ENCODE data around the gene MYO7B. TPM values are rescaled to one million over a fixed set of nuclear protein-coding genes. Genes with fewer than 3 reads are reported as not detected.

Gene MYO7B
- total RNA-seq, 4 donors from 2014 or later: 0.07 to 0.83 (median 0.51) TPM; not detected in 1

GRCh38 chr2:127664065-127664894, 128.8 kb downstream of the MYO7B start:
- in situ Hi-C loops (cut with MboI; ENCODE audit: low sequenced_read_pairs in 4 of 4): no loop called here
- DNase-seq (peak in 1 of 2 donors; percentile 1), ATAC-seq (peak; percentile 22 to 29)
- peak in 1 of 2 donors; percentile 26 for TF ChIP-seq POLR2A (IDR thresholded peaks at IDR 0.05)
- no peak for TF ChIP-seq CTCF (IDR thresholded peaks at IDR 0.05 in 4 of 5, conservative IDR thresholded peaks at IDR 0.05 in 1 of 5)
- H3K27ac ChIP-seq: peak overlapping the region; percentile 42 to 76 (median 70)
- H3K4me3 ChIP-seq: peak overlapping the region; percentile 46 to 54 (median 54)
- no peaks in the 10 kb centered on the region for H3K9me3 ChIP-seq
- H3K36me3 ChIP-seq: no peaks in the 10 kb centered on the region
- H3K4me1 ChIP-seq: peaks cover 12 to 25% of the 10 kb centered on the region in 2 donors
- intact Hi-C loops (cut with DNase I; ENCODE audit: low total_unique reads): no loop called here
- no peaks in the 10 kb centered on the region for H3K27me3 ChIP-seq

- DNase-seq: no peak
- peak overlapping the region; percentile 46 to 54 (median 54) for H3K4me3 ChIP-seq
- no peaks in the 10 kb centered on the region for H3K27me3 ChIP-seq
- H3K9me3 ChIP-seq: no peaks in the 10 kb centered on the region
- H3K36me3 ChIP-seq: no peaks in the 10 kb centered on the region
- H3K27ac ChIP-seq: peak overlapping the region; percentile 35 to 76 (median 70)
- in situ Hi-C loops (cut with MboI; ENCODE audit: low sequenced_read_pairs in 4 of 4): no loop called here
- H3K4me1 ChIP-seq: peaks cover 12 to 21% of the 10 kb centered on the region in 2 donors
- intact Hi-C loops (cut with DNase I; ENCODE audit: low total_unique reads): no loop called here
- ATAC-seq: no peak
- TF ChIP-seq POLR2A (IDR thresholded peaks at IDR 0.05) (no peak), CTCF (IDR thresholded peaks at IDR 0.05 in 4 of 5, conservative IDR thresholded peaks at IDR 0.05 in 1 of 5) (no peak)
Measured at GRCh38 chr2:127664895-127665225, 129.4 kb downstream of the MYO7B start.

- peak overlapping the region; percentile 35 to 76 (median 70) for H3K27ac ChIP-seq
- intact Hi-C loops (cut with DNase I; ENCODE audit: low total_unique reads): no loop called here
Measured at GRCh38 chr2:127665267-127665893, 129.9 kb downstream of the MYO7B start.

GRCh38 chr2:127669056-127669455, 133.6 kb downstream of the MYO7B start:
- H3K27ac ChIP-seq: peak overlapping the region in 3 of 4 donors; percentile 7 to 41 (median 8)
- no peak for DNase-seq

More at GRCh38 chr2:127665267-127665893, 129.9 kb downstream of the MYO7B start:
- H3K4me3 ChIP-seq: peak overlapping the region in 1 of 4 donors; percentile 53
- in situ Hi-C loops (cut with MboI; ENCODE audit: low sequenced_read_pairs in 4 of 4): no loop called here
- TF ChIP-seq POLR2A (IDR thresholded peaks at IDR 0.05) (no peak), CTCF (IDR thresholded peaks at IDR 0.05 in 4 of 5, conservative IDR thresholded peaks at IDR 0.05 in 1 of 5) (no peak)
- no peaks in the 10 kb centered on the region for H3K36me3 ChIP-seq
- no peak for ATAC-seq
- no peak for DNase-seq
- H3K27me3 ChIP-seq: no peaks in the 10 kb centered on the region
- H3K4me1 ChIP-seq: peaks cover 12 to 19% of the 10 kb centered on the region in 2 donors
- no peaks in the 10 kb centered on the region for H3K9me3 ChIP-seq

More at GRCh38 chr2:127669056-127669455, 133.6 kb downstream of the MYO7B start:
- Histone ChIP-seq H3K36me3 (no peaks in the 10 kb centered on the region), H3K9me3 (no peaks in the 10 kb centered on the region), H3K27me3 (no peaks in the 10 kb centered on the region), H3K4me1 (no peaks in the 10 kb centered on the region), H3K4me3 (no peak overlapping the region)
- intact Hi-C loops (cut with DNase I; ENCODE audit: low total_unique reads): no loop called here
- no peak for ATAC-seq
- in situ Hi-C loops (cut with MboI; ENCODE audit: low sequenced_read_pairs in 4 of 4): no loop called here
- TF ChIP-seq CTCF (IDR thresholded peaks at IDR 0.05 in 4 of 5, conservative IDR thresholded peaks at IDR 0.05 in 1 of 5) (no peak), POLR2A (IDR thresholded peaks at IDR 0.05) (no peak)
